ENCODE results near the gene RGS17. TPM values are rescaled to one million over a fixed set of nuclear protein-coding genes. Genes with fewer than 3 reads are reported as not detected.

RGS17 gene
- total and polyA plus RNA-seq, 2 of the 13 experiments (the other 11 are each of a cell fraction or from before 2014, with no cell fraction given) = 0.04 TPM; not detected in 1

DNA sequence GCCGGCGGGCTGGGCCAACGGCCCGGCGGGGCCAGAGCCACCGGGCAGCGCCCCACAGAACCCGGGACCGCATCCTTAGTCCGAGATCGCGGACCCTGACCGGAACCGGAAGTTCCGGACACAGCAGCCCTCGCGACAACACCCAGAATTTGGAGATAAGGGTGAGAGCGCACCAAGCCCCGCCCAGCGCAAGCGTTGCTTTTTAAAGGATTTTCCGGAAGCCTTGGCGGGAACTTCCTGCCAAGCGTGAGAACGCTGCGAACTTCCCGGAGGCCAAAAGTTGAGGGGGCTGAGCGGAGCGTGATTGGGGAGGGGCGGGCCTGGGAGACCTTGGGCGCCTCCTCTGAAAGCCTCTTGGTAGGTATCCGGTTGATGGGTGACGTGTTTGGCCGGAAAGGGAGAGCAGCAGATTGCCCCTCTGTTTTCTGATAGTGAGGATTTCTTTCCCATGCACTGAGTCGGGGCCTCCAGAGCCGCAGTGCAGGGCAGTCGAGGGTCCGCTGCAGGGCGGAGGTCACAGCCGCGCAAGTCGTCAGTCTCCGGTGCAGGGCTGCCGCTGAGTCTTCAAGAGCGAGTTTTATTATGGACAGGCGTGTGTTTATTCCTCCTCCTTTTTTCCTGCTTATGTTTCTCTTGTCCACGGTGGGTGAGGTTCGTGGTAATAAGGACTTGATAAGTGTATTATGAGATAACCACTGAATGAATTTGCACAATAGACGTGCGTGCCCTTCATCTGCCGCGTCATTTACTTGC lies 128.3 kb downstream of the RGS17 start, which contains the start of gene MTRF1L (continued):
- TF ChIP-seq, protein P1, sequence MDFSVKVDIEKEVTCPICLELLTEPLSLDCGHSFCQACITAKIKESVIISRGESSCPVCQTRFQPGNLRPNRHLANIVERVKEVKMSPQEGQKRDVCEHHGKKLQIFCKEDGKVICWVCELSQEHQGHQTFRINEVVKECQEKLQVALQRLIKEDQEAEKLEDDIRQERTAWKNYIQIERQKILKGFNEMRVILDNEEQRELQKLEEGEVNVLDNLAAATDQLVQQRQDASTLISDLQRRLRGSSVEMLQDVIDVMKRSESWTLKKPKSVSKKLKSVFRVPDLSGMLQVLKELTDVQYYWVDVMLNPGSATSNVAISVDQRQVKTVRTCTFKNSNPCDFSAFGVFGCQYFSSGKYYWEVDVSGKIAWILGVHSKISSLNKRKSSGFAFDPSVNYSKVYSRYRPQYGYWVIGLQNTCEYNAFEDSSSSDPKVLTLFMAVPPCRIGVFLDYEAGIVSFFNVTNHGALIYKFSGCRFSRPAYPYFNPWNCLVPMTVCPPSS (IDR thresholded peaks at IDR 0.05) = no peak
- TF ChIP-seq ZBTB21 (CRISPR knock-in tag; IDR thresholded peaks at IDR 0.05) (peak; percentile 36), PHF20 (CRISPR knock-in tag; IDR thresholded peaks at IDR 0.05) (peak; percentile 86), HNF4A (CRISPR knock-in tag; IDR thresholded peaks at IDR 0.05) (peak; percentile 17; the same call in 1 of the 2 replicates), ARID2 (CRISPR knock-in tag; IDR thresholded peaks at IDR 0.05; ENCODE audit: borderline replicate concordance) (no peak), RBAK (CRISPR knock-in tag; IDR thresholded peaks at IDR 0.05) (0 out of 2 replicates have a peak, but pooled peaks have one; percentile 42), FOXJ3 (CRISPR knock-in tag; IDR thresholded peaks at IDR 0.05; ENCODE audit: borderline replicate concordance) (peak; percentile 73; the same call in 1 of the 2 replicates), RBFOX2 (IDR thresholded peaks at IDR 0.05; ENCODE audit: low read depth, low read length) (peak; percentile 89), ZNF709 (CRISPR knock-in tag; IDR thresholded peaks at IDR 0.05) (peak; percentile 40), NCOA2 (CRISPR knock-in tag; IDR thresholded peaks at IDR 0.05) (no peak; the same call in 1 of the 2 replicates), NFE2 (CRISPR knock-in tag; IDR thresholded peaks at IDR 0.05) (no peak), ZNF556 (CRISPR knock-in tag; IDR thresholded peaks at IDR 0.05; ENCODE audit: borderline replicate concordance) (no peak; the same call in 1 of the 2 replicates), ZNF776 (CRISPR knock-in tag; IDR thresholded peaks at IDR 0.05) (no peak), ZNF367 (CRISPR knock-in tag; IDR thresholded peaks at IDR 0.05; ENCODE audit: borderline replicate concordance) (0 out of 2 replicates have a peak, but pooled peaks have one; percentile 50), ZNF335 (CRISPR knock-in tag; IDR thresholded peaks at IDR 0.05) (peak; percentile 78; the same call in 1 of the 2 replicates), AHR (CRISPR knock-in tag; IDR thresholded peaks at IDR 0.05) (no peak), KDM2A (CRISPR knock-in tag; IDR thresholded peaks at IDR 0.05; ENCODE audit: borderline replicate concordance, low read depth) (peak; percentile 92), KLF12 (CRISPR knock-in tag; IDR thresholded peaks at IDR 0.05; ENCODE audit: borderline replicate concordance) (peak; percentile 64; the same call in 1 of the 2 replicates), ZNF703 (CRISPR knock-in tag; IDR thresholded peaks at IDR 0.05; ENCODE audit: borderline replicate concordance) (no peak; the same call in 1 of the 2 replicates), TCF12 (IDR thresholded peaks at IDR 0.05) (no peak), TCF12 (CRISPR knock-in tag; IDR thresholded peaks at IDR 0.05) (no peak), FOSL2 (CRISPR knock-in tag; IDR thresholded peaks at IDR 0.05) (no peak; the same call in 1 of the 2 replicates), ZFP36 (IDR thresholded peaks at IDR 0.05; ENCODE audit: borderline replicate concordance, low read depth, low read length, partially characterized antibody) (no peak)
- TF ChIP-seq, protein P2, sequence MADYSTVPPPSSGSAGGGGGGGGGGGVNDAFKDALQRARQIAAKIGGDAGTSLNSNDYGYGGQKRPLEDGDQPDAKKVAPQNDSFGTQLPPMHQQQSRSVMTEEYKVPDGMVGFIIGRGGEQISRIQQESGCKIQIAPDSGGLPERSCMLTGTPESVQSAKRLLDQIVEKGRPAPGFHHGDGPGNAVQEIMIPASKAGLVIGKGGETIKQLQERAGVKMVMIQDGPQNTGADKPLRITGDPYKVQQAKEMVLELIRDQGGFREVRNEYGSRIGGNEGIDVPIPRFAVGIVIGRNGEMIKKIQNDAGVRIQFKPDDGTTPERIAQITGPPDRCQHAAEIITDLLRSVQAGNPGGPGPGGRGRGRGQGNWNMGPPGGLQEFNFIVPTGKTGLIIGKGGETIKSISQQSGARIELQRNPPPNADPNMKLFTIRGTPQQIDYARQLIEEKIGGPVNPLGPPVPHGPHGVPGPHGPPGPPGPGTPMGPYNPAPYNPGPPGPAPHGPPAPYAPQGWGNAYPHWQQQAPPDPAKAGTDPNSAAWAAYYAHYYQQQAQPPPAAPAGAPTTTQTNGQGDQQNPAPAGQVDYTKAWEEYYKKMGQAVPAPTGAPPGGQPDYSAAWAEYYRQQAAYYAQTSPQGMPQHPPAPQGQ (CRISPR knock-in tag; IDR thresholded peaks at IDR 0.05; ENCODE audit: borderline replicate concordance) = no peak
- TF ChIP-seq, protein P3, sequence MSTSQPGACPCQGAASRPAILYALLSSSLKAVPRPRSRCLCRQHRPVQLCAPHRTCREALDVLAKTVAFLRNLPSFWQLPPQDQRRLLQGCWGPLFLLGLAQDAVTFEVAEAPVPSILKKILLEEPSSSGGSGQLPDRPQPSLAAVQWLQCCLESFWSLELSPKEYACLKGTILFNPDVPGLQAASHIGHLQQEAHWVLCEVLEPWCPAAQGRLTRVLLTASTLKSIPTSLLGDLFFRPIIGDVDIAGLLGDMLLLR (CRISPR knock-in tag; IDR thresholded peaks at IDR 0.05) = no peak
- TF ChIP-seq, protein P4, sequence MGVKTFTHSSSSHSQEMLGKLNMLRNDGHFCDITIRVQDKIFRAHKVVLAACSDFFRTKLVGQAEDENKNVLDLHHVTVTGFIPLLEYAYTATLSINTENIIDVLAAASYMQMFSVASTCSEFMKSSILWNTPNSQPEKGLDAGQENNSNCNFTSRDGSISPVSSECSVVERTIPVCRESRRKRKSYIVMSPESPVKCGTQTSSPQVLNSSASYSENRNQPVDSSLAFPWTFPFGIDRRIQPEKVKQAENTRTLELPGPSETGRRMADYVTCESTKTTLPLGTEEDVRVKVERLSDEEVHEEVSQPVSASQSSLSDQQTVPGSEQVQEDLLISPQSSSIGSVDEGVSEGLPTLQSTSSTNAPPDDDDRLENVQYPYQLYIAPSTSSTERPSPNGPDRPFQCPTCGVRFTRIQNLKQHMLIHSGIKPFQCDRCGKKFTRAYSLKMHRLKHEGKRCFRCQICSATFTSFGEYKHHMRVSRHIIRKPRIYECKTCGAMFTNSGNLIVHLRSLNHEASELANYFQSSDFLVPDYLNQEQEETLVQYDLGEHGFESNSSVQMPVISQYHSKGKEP (CRISPR knock-in tag; IDR thresholded peaks at IDR 0.05) = no peak
